ENCODE results near the gene ACTL10. TPM values are rescaled to one million over a fixed set of nuclear protein-coding genes. Genes with fewer than 3 reads are reported as not detected.

The ACTL10 gene
- total and polyA plus RNA-seq, 4 donors: 0.63 to 1.2 (median 1.1) TPM

DNA sequence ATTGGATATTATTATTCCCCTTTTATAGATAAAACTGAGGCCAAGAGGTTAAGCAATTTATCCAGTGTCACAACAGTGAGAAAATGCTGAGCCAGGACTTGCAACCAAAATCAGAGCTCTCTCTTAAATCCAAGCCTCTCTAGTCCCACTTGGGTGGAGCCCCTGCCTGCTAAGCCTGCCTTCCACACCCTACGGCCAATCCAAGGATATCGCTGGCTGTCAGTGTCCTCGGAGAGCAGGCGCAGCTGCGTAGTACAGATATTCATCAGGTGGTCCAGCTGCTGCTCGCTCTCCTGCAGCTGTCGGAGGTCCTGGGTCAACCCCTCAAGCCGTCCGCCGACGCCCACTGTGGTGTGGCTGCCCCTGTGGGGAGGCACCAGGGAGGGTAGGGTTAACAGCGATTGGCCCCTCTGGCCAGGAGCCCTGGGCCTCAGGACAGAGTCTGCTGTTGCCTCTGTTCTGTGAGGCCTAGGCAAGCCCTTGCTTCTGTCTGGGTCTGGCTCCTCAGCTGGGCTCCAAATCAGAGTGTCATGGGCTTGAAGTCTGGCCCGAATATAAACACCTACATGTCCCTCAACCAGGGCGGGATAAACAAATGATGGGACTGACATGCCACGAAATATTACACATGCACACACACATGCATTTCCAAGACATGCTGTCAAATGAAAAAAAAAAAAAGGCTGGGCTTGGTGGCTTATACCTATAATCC lies 11.4 kb downstream of the ACTL10 start:
- intact Hi-C loops (cut with DNase I): no loop called here
- whole genome bisulfite sequencing, 2 donors: 93 to 94% methylated on average over 15 of the region's 15 CpGs
- Histone ChIP-seq H3K9me3 (ENCODE audit: control insufficient read depth, low read length) (no peaks in the 10 kb centered on the region), H3K27ac (ENCODE audit: low read depth in 1 of 2, low read length in 2 of 2) (no peak overlapping the region), H3K4me3 (ENCODE audit: low read length in 2 of 2) (no peak overlapping the region), H3K27me3 (ENCODE audit: control insufficient read depth in 1 of 2, insufficient read depth in 2 of 2, low read length in 1 of 2) (no peaks in the 10 kb centered on the region), H3K36me3 (ENCODE audit: control insufficient read depth in 1 of 2, insufficient read depth in 2 of 2, low read length in 1 of 2) (no peaks in the 10 kb centered on the region), H3K4me1 (ENCODE audit: control insufficient read depth in 1 of 2, insufficient read depth in 2 of 2, low read length in 2 of 2) (no peaks in the 10 kb centered on the region)
- peak in 1 of 2 donors; percentile 66 for DNase-seq
- ATAC-seq (ENCODE audit: low FRiP score): no peak

DNA sequence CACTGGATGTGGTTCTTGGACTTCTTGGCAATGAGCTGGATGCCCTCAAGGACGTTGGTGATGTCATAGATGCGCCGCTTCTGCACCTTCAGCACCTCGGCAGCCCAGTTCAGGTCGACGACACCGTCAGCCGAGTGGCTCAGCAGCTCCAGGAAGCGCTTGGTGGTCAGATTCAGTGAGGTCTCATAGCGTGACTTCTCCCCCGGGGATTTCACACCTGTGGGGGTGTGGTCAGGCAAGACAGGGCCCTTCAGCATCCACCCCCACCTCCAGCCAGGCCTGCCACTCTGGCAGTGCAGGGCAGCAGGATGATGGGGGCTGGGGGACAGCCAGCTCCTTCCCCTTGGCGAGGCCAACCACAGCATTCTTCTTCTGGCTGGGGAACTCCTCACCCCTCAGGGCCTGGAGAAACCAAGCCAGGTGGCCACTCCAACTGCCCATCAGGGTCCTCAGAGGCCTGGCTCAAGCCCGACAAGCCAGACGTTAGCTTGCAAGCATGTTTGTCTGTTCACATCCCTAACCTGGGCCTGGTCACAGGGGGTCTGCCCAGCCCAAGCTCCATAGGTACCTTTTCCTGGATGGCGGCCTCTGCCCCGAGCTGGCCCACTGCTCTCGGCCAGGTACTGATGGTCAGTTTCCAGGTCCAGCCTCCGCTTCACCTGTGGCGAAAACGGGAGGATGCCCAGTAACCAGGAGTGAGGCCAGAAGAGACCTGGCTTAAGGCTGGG lies 13.2 kb downstream of the ACTL10 start:
- no peaks in the 10 kb centered on the region for H3K9me3 ChIP-seq (ENCODE audit: control insufficient read depth, low read length)
- H3K36me3 ChIP-seq (ENCODE audit: control insufficient read depth in 1 of 2, insufficient read depth in 2 of 2, low read length in 1 of 2): no peaks in the 10 kb centered on the region
- no peaks in the 10 kb centered on the region for H3K4me1 ChIP-seq (ENCODE audit: control insufficient read depth in 1 of 2, insufficient read depth in 2 of 2, low read length in 2 of 2)
- DNase-seq: peak in 1 of 2 donors; percentile 48
- 78 to 80% methylated on average over 20 of the region's 20 CpGs for WGBS, 2 donors
- H3K27me3 ChIP-seq (ENCODE audit: control insufficient read depth in 1 of 2, insufficient read depth in 2 of 2, low read length in 1 of 2): no peaks in the 10 kb centered on the region
- intact Hi-C loops (cut with DNase I): no loop called here
- no peak for ATAC-seq (ENCODE audit: low FRiP score)
- H3K27ac ChIP-seq (ENCODE audit: low read depth in 1 of 2, low read length in 2 of 2): no peak overlapping the region
- H3K4me3 ChIP-seq (ENCODE audit: low read length in 2 of 2): no peak overlapping the region

DNA sequence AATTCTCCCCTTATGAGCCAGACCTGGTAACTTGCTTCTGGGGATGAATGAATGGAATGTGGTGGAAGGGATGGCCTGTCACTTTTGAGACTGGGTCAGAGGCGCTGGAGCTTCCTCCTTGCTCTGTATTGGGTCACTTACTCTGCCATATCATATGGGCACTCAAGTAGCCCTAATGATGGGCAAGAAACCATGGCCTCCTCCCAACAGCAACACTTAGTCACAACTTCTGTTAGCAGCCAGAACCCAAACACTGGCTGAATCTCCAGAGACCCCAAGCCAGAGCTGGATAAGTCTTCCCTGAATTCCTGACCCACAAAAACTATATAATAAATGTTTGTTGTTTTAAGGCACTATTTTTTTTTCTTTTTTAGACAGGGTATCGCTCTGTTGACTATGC lies 13.9 kb downstream of the ACTL10 start:
- intact Hi-C loops (cut with DNase I): no loop called here
- Histone ChIP-seq H3K9me3 (ENCODE audit: control insufficient read depth, low read length) (no peaks in the 10 kb centered on the region), H3K27ac (ENCODE audit: low read depth in 1 of 2, low read length in 2 of 2) (no peak overlapping the region), H3K4me3 (ENCODE audit: low read length in 2 of 2) (no peak overlapping the region), H3K4me1 (ENCODE audit: control insufficient read depth in 1 of 2, insufficient read depth in 2 of 2, low read length in 2 of 2) (no peaks in the 10 kb centered on the region), H3K36me3 (ENCODE audit: control insufficient read depth in 1 of 2, insufficient read depth in 2 of 2, low read length in 1 of 2) (no peaks in the 10 kb centered on the region), H3K27me3 (ENCODE audit: control insufficient read depth in 1 of 2, insufficient read depth in 2 of 2, low read length in 1 of 2) (no peaks in the 10 kb centered on the region)
- WGBS, 2 donors: 9 to 11% methylated on average over 2 of the region's 2 CpGs
- peak; percentile 39 for ATAC-seq (ENCODE audit: low FRiP score)
- peak in 1 of 2 donors; percentile 62 for DNase-seq

DNA sequence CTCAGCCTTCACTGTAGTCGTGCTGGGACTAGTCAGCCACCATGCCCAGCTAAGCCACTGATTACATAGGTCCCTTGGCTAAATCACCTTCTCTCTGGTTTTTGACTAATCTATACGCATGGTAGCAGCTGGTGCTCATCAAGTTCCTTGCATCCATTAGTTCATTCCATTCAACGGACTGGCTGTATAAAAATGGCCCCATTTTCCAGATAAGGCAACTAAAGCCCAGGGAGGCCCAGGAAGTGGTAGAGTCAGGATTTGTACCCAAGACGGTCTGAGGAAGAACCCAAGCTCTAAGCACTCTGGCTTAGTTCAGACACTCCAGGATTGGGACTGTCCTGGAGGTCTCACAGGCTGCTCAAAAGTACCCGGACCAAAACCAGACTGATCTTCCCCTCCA lies 14.5 kb downstream of the ACTL10 start:
- no peaks in the 10 kb centered on the region for H3K27me3 ChIP-seq (ENCODE audit: control insufficient read depth in 1 of 2, insufficient read depth in 2 of 2, low read length in 1 of 2)
- no peaks in the 10 kb centered on the region for H3K36me3 ChIP-seq (ENCODE audit: control insufficient read depth in 1 of 2, insufficient read depth in 2 of 2, low read length in 1 of 2)
- intact Hi-C loops (cut with DNase I): no loop called here
- DNase-seq (no peak), ATAC-seq (ENCODE audit: low FRiP score) (no peak)
- H3K27ac ChIP-seq (ENCODE audit: low read depth in 1 of 2, low read length in 2 of 2): no peak overlapping the region
- no peak overlapping the region for H3K4me3 ChIP-seq (ENCODE audit: low read length in 2 of 2)
- H3K4me1 ChIP-seq (ENCODE audit: control insufficient read depth in 1 of 2, insufficient read depth in 2 of 2, low read length in 2 of 2): no peaks in the 10 kb centered on the region
- WGBS, 2 donors: 69 to 79% methylated on average over 5 of the region's 5 CpGs
- no peaks in the 10 kb centered on the region for H3K9me3 ChIP-seq (ENCODE audit: control insufficient read depth, low read length)

DNA sequence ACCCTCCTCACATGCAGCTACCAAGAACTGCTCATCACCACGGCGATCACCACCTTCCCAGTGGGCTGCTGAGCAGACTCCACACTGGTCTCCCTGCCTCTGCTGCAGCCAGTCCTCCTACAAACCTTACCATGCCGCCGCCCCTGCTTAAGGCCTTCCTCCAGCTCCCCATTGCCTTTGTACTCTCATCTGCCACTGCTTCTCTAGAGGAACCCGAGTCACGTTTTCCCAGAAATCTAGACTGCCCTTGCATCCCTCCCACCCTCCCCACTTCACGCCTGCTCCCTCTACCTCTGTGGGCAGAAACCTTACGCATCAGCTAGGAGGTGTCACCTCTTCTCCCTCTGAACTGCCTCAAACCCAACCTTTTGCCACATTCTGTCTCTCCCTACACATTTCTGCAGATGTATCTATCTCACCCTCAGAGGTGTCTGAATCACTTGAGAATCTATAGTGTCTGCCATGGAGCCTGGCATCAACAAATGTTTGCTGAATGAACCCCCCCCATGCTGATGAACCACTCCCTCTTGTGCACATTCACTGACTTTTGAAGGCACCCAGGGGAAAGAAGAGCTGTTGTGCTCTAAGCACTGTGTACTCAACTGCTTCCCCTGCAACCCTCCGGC lies 15.1 kb downstream of the ACTL10 start:
- WGBS, 2 donors: 88% methylated on average over 9 of the region's 9 CpGs
- intact Hi-C loops (cut with DNase I): no loop called here

DNA sequence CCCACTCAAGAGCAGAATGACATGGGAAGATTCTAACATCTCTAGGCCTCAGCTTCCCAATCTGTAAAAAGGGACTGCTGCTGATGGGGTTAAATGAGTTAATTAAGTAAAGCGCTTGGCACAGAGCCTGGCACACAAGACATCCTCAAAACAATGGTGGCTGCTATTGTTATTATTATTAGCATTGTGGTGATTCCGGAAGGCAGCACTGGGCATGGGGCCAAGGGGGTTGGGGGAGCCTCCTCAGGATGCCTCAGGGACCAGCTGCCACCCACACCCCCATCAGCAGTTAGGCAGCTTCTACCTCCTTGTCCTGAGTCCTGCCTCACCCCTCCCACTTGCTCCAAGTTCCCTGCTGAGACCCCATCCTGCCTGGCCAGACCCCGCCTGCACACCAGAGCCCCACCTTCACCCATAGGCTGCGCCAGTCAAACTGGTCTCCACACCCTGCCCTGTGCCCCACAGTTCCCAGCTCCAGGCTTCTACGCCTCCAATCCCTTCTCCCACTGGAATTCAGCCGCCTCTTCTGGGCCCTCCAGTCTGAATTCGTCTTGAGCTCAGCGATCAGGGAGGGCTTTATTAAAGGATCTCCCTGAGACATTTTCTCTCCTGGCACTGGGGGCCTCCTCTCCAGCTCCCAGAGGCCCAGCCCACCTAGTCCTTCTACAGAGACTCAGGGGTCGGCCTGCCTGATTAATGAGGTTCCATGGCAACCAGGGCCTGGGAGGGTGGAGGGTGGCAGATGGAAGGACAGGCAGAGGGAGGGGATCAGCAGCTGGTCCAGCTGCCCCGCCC lies 18.0 kb downstream of the ACTL10 start:
- H3K4me1 ChIP-seq (ENCODE audit: control insufficient read depth in 1 of 2, insufficient read depth in 2 of 2, low read length in 2 of 2): no peaks in the 10 kb centered on the region
- no peak overlapping the region for H3K4me3 ChIP-seq (ENCODE audit: low read length in 2 of 2)
- no peak for ATAC-seq (ENCODE audit: low FRiP score)
- DNase-seq: peak in 1 of 2 donors; percentile 44
- H3K27ac ChIP-seq (ENCODE audit: low read depth in 1 of 2, low read length in 2 of 2): no peak overlapping the region
- no peaks in the 10 kb centered on the region for H3K27me3 ChIP-seq (ENCODE audit: control insufficient read depth in 1 of 2, insufficient read depth in 2 of 2, low read length in 1 of 2)
- WGBS, 2 donors: 63 to 68% methylated on average over 10 of the region's 10 CpGs
- intact Hi-C loops (cut with DNase I): loop anchor here in 1 of 2 donors (5.0 kb wide), 1 partner anchor 38 kb away; the partner anchor contains the start of gene PXMP4
- no peaks in the 10 kb centered on the region for H3K9me3 ChIP-seq (ENCODE audit: control insufficient read depth, low read length)
- H3K36me3 ChIP-seq (ENCODE audit: control insufficient read depth in 1 of 2, insufficient read depth in 2 of 2, low read length in 1 of 2): no peaks in the 10 kb centered on the region

More for the DNA sequence above, 15.1 kb downstream of the ACTL10 start:
- DNase-seq (no peak), ATAC-seq (ENCODE audit: low FRiP score) (no peak)
- Histone ChIP-seq H3K27ac (ENCODE audit: low read depth in 1 of 2, low read length in 2 of 2) (no peak overlapping the region), H3K36me3 (ENCODE audit: control insufficient read depth in 1 of 2, insufficient read depth in 2 of 2, low read length in 1 of 2) (no peaks in the 10 kb centered on the region), H3K9me3 (ENCODE audit: control insufficient read depth, low read length) (no peaks in the 10 kb centered on the region), H3K4me1 (ENCODE audit: control insufficient read depth in 1 of 2, insufficient read depth in 2 of 2, low read length in 2 of 2) (no peaks in the 10 kb centered on the region), H3K27me3 (ENCODE audit: control insufficient read depth in 1 of 2, insufficient read depth in 2 of 2, low read length in 1 of 2) (no peaks in the 10 kb centered on the region), H3K4me3 (ENCODE audit: low read length in 2 of 2) (no peak overlapping the region)

DNA sequence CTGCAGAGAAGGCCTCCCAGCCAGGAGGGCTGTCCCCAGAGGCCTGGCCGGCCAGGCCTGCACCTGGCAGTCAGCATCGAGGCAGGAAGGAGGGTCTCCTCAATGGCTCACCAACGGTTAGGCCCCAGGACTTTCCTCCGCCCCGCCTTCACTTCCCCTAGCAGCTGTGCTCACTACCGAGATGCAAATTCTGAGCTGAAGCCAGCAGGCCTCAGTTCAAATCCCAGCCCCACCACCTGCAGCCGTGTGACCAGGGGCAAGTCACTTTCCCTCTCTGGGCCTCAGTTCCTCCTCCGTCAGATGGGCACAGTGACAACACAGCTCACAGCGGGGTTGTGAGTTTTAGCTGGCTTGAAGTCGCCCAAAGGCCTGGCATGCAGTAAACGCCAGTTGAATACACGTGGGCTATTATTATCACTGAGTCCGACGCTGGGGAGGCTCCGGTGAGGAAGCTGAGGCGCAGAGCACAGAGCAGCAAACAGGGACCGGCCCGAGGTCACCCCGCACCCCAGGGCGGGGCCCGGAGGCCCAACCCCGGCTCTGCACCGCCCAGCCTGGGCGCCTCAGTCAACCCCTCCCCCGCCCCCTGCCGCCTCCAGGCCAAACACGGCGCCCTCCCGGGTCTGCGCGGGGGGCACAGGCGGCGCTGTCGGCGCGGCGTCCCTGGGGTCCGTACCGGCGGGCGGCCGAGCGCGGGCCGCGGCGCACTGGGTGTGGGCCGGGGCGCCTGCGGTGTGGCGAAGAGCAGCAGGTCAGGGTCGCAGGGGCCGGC lies 18.8 kb downstream of the ACTL10 start:
- 4 to 6% methylated on average over 39 to 53 of the region's 53 CpGs for WGBS, 2 donors
- H3K4me1 ChIP-seq (ENCODE audit: control insufficient read depth in 1 of 2, insufficient read depth in 2 of 2, low read length in 2 of 2): no peaks in the 10 kb centered on the region
- H3K9me3 ChIP-seq (ENCODE audit: control insufficient read depth, low read length): no peaks in the 10 kb centered on the region
- H3K36me3 ChIP-seq (ENCODE audit: control insufficient read depth in 1 of 2, insufficient read depth in 2 of 2, low read length in 1 of 2): no peaks in the 10 kb centered on the region
- no peaks in the 10 kb centered on the region for H3K27me3 ChIP-seq (ENCODE audit: control insufficient read depth in 1 of 2, insufficient read depth in 2 of 2, low read length in 1 of 2)
- intact Hi-C loops (cut with DNase I): loop anchor here in 1 of 2 donors (5.0 kb wide), 1 partner anchor 37 kb away; the partner anchor contains the start of gene PXMP4
- H3K4me3 ChIP-seq (ENCODE audit: low read length in 2 of 2): peak overlapping the region; percentile 40 to 47
- H3K27ac ChIP-seq (ENCODE audit: low read depth in 1 of 2, low read length in 2 of 2): no peak overlapping the region
- ATAC-seq (ENCODE audit: low FRiP score) (no peak), DNase-seq (no peak)

All from aorta (tissue), 5 donors.